AG10803 (cell line): ENCODE results near the gene INAFM2.

Experiments used
- DNase-seq: peaks from one replicate; pipeline ENCODE4 v3.0.0; 2010; ENCODE audit warnings: low read depth
- H3K4me3 ChIP-seq: 2 replicates; pipeline ENCODE4 v1.5.1; 2011; ENCODE audit warnings: mild to moderate bottlenecking, low read length, control low read depth
- CTCF ChIP-seq: conservative IDR thresholded peaks from 2 replicates; pipeline ENCODE4 v1.5.1; 2011; ENCODE audit warnings: mild to moderate bottlenecking, low read length, control low read depth, inconsistent platforms

INAFM2 gene

GRCh38 chr15:40354408-40355171 lies 31.1 kb downstream of the INAFM2 start:
- DNase-seq, result no peak
- peak; percentile 57 for TF ChIP-seq CTCF
- H3K4me3 ChIP-seq, result no peak overlapping the region

- no peak for DNase-seq
- no peak overlapping the region for H3K4me3 ChIP-seq
- no peak for TF ChIP-seq CTCF
Observed at GRCh38 chr15:40355976-40356585, 32.6 kb downstream of the INAFM2 start.

GRCh38 chr15:40357246-40357645 lies 33.8 kb downstream of the INAFM2 start:
- TF ChIP-seq CTCF, result no peak
- H3K4me3 ChIP-seq, result no peak overlapping the region
- no peak for DNase-seq

- no peak for TF ChIP-seq CTCF
- DNase-seq, result peak; percentile 70
- H3K4me3 ChIP-seq, result peak within 1 kb of the TSS; percentile 60
Observed at GRCh38 chr15:40357723-40358470, 34.4 kb downstream of the INAFM2 start, which contains the start of gene DISP2. Gene DISP2 (plus strand): TSS chr15:40358219. CDS start chr15:40358322, 103 bp downstream.

- TF ChIP-seq CTCF, result no peak
- no peak for DNase-seq
- peak overlapping the region; percentile 53 for H3K4me3 ChIP-seq
Observed at GRCh38 chr15:40358471-40359353, 35.2 kb downstream of the INAFM2 start.

- no peak overlapping the region for H3K4me3 ChIP-seq
- DNase-seq, result no peak
- no peak for TF ChIP-seq CTCF
Observed at GRCh38 chr15:40360015-40360414, 36.5 kb downstream of the INAFM2 start.
